HG03342 (cell line): ENCODE data around the gene GORASP1.

Source experiments
- ATAC-seq: cut with Tn5 transposase; IDR thresholded peaks from one replicate; pipeline ENCODE4 v1.9.1; 2021; ENCODE audit warnings: mild to moderate bottlenecking, moderate library complexity; ENCODE audit not compliant: unreplicated experiment

Gene GORASP1

DNA sequence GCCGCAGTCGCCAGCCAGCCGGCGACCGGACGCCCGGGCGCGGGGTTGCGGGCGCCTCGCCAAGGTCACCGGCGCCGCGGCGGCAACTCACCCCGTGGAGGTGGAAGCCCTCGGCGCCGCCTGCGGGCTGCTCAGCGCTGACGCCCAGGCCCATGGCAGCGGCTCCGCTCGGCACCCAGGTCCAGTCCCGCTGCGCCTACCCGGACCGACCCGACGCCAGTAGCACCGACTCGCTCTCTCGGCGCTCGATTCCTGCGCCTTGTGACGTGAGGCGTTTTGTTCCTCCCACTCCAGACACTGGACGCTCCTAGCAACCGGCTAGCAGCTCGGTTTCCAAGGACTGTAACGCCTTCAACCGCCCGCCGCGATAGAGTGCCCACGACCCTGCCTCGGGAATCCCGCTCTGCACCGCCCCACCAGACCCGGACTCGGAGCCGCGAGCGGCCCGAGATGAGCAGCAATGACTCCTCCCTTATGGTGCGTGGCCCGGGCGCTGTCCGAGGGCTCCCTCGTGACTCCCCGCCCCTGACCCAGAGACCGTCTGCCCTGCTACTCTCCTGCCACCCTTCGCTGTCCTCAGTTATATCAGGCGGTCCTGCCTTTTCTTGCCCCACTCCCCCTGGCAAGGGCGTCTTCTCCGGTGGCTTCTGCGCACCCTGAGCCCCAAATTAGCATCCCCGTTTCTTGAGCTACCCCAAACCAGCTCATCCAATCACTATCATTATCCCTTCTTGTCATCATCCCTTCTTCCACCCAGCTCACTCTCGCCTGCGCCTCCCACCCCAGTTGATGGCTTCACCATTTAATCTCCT, at the start of gene GORASP1, which contains the start of gene TTC21A:
TSS of gene GORASP1 (minus strand) at position 240 of the 812 bp plus-strand sequence. CDS start at position 154, 86 bp downstream.
TSS of gene TTC21A (plus strand) at position 293 of the 812 bp plus-strand sequence. CDS start at position 451, 158 bp downstream.
- ATAC-seq: peak; percentile 37

DNA sequence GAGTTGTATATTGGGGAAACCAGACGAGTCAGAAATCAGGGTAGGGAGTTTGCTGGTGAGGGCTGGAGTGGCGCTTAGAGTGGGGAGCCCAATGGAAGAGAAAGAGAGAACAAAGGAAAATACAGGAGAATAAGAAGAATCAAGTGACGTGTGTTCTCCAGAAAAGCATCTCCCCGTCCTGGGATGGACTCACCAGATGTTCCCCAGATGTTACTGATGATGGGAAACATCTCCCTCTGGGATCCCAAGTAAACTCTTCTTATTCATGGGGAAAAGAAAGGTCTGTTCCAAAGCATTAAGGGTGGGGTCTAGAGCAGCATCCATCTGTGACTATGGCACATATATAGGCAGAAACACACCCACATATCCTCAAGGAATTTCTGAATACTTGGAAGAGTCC, 49.0 kb upstream of the GORASP1 start:
- no peak for ATAC-seq

DNA sequence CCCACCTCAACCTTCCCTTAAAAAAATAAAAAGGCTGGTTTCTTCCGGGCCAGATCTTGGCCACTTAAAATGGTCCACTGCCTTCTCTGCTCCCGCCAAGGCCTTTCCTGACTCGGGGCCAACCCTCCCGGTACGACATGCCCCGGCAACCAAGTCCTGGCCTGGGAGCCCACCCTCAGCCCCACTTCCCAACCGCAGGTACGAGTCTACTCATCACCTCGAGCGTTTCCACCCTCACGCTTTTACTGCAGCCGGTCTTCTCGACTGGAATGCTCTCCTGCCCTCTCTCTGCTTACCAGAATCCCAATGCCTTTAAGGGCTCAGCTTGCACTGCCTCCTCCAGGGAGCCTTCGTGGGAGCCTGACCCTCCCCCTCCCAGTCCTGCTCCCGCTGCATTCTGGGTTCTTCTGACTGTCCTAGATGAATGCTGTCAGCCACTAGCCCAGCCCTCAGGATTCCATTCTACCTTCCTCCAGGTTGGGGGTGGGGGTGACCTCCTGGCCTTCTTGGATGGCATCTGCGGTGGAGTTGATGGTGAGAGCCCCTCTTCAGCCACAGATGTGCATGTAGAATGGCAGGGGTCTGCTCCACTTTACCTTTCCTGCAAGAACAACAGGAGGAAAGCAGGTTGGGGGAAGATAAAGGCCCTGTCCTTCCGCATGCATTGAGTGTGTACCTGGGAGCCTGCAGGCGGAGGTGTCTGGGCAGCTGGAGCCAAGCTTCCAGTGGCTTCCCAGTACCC, 47.0 kb upstream of the GORASP1 start:
- no peak for ATAC-seq

DNA sequence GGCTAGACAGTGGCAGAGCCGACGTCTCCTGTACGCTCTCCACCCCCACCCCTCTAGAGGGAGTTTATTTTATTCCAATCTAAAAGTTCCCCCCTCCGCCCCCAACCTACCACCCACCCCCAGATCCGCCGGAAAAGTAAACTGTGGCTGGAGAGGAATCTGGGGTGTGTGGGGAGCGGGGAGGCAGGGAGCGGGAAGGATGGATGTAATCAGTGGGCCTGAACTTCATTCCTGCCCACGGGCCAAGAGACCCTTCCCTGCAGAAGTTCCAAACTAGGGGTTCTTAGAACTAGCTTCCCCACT, 46.5 kb upstream of the GORASP1 start:
- ATAC-seq: no peak

DNA sequence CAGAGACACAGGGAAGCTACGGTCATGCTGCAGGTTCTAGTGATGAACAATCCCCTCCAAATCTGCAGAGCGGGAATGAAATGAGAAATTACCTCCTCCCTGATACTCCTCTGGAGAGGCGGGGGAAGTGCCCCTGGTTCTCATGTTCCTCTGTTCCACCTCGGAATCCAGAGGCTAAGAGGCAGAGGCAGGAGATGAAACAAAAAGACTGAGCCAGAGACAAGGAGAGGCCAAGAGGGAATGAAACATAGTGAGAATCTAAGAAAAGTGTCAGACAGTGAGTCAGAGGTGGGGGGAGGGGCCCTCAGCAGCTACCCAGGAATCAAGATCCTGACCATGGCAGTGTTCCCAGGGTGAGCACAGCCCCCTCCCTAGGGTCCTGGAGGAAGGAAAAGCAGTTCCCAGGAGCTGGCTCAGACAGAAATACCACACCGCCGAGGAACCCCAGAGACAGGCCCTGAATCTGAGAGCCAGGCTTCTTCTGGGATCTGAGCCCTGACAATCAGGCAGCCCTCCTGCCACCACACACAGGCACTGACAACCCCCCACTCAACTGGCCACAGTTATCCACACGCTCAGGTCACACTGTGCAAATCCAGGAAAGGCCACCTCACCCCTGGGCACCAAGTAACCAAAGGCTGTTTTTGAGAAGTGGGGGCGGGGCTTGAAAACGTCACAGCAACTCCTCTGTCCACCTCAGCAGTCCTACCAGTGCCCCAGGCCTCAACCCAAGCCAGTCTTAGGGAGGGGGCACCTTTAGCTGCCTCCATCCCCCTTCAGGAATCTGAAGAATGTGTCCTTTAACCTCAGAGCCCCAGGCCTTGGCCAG, 43.6 kb upstream of the GORASP1 start:
- ATAC-seq: no peak

DNA sequence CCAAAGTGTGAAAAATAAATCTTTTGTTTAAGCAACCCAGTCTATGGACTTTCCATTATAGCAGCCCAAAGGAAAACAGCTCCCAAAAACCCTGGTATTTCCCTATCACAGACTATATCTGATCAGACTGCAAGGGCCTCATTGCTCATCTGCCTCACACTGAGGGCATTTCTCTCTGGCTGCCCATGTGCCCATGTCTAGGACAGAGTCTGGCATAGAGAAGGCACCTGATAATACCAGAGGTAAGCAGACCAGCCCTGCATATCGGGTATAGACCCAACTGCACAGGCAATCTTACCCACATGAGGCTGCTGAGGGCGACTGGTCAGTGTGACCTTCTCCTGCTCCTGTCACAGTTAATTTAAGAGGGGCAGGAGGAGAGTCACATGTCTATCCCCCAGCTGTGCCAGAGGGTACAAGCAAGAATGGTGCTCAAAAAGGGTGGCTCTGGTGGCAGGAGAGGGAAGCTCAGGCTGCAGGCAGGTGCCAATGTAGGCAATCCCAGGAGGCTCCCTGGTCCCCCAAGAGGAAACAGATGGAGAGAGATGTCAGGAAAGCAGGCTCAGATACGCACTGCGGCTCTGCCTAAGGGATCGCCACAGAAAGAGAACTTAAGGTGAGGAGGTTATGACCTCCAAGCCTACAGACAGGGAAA, 42.8 kb upstream of the GORASP1 start:
- ATAC-seq: no peak

DNA sequence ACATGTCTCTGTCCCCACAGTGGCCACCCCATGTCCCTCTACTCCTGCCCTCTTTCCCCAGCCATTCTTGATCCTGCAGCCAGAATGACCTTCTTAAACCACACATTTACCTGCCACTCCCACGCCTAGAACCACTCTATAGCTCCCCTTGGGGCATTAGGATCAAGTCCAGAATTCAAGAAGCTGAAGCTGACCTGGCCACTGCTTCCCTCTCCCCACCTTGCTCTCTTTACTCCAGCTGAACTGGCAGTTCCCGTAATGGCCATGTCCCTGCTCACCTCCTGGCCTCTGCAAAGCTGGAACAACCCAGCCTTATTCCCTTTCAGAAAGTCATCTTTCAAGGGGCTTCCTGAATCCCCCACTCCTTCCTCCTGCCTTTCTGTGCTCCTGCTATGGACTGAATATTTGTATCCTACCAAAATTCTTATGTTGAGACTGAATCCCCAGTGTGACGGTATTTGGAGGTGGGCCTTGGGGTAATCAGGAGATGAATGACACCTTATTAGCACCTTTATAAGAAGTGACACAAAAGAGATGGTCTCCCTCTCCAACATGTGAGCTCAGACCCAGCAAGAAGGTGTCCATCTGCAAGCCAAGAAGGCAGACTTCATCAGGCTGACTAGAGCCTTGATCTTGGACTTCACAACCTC, 42.2 kb upstream of the GORASP1 start:
- ATAC-seq: no peak

DNA sequence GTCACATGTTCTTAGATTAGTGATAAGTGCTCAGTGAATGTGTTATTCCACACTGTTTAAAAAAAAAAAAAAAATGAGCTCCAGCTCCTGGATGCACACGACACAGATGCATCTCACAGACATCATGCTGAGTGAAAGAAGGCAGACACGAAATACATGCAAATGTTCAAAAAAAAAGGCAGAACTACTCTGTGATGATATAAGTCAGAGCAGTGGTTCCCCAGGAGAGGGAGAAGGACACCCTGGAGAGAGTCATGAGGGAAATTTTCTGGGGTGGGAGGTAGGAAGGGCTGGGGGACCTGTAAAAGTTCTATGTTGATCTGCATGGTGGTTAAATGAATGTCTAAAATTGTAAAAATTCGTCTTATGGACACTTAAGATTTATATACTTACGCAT, 41.6 kb upstream of the GORASP1 start:
- ATAC-seq: no peak

DNA sequence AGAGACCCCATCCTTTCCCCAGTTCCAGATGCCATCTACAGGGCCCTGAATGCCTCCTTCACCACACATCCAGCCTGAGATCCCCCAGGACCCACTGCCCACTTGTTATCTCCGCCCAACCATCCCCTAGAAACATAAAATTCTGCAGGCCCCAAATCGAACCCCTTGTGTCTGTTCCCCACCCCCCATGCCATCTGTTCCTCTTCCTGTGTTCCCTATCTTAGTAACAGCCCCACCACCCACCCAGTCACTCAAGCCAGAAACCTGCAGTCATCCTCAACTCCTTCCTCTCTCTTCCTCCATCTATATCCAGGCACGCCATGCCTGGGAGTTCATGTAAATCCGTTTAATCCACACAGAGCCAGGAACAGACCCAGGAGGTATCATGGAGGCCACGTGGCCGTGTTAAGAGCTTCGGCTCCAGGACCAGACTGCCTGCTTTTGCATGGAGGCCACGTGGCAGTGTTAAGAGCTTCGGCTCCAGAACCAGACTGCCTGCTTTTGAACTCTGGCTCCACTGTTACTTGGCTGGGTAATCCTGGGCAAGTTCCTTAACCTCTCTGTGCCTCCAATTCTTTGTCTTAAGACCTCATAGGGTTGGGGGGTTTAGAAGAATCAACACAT, 41.1 kb upstream of the GORASP1 start:
- no peak for ATAC-seq

DNA sequence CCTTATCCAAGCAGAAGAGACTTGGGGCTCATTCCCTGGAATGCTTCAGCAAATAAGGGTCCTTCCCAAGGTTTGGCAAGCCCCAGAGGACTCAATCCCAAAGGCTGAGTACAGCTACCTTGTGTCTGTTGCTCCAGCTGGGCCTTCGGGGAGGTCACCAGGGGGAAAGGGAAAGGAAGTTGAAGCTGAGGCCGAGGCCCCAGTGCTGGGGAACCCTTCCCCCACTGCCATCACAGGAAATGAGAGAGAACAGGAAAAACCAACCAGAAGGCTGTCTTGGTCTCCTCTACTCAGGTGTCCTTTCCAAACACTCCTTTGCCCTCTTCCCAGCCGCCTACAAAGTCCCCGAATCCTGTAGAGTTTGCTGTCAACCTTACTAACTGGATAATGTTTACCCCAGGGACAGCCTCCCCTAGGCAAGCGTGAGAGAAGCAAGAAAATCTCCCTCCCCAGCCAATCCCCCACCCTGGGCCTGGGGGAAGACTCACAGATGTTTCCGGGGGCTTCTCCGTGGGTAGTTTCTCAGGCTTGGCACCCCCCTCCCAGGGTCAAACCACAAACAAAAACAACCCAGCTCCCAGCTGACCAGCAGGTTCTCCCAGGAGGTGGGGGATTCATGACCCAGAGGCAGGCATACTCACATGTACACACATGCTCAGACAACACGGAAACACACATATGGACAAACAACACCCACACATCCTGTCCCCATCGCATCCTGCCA, 40.4 kb upstream of the GORASP1 start:
- ATAC-seq: peak; percentile 25

DNA sequence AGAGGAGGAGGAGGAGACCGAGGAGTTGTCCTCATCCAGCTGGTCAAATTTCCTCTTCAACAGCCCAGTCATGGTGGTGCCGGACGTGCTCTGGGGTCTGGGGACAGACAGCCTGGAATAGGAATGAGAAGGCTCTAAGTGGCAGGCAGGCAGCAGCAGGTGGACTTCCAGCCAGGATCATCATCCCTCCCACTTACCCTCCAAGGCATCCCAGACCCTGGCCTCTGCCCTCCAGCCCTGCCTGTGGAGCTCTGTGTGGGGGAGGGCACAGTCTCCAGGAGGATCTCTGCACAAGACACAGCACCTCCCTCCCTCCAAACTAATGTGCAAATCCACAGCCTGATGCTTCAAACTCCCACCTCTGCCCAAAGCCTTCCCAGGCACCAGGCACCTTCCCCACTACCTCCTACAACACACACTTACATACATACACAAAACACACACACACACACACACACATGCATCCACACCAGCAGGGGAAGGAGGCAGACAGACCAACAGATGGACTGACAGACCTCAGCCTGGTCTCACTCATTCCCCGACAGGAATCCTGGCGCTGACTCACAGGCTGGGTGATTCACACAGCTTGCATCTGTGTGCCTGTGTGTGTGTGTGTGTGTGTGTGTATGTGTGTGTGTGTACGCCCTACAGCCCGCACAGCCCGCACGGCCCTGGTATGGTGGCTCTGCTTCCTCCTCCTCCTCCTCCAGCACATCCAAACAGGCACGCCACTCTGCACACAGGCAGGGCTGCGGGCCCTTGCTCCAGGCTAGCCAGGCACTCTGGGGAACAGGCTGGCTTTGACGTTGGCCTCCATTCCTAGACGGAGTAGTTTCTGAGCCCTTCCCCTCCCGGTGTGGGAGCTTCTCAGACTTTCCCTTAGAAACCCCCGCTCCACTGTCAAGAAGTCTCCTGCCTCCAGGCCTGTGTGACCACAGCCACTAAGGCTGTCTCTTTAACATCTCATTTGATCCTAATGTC, 39.5 kb upstream of the GORASP1 start:
- peak; percentile 8 for ATAC-seq

DNA sequence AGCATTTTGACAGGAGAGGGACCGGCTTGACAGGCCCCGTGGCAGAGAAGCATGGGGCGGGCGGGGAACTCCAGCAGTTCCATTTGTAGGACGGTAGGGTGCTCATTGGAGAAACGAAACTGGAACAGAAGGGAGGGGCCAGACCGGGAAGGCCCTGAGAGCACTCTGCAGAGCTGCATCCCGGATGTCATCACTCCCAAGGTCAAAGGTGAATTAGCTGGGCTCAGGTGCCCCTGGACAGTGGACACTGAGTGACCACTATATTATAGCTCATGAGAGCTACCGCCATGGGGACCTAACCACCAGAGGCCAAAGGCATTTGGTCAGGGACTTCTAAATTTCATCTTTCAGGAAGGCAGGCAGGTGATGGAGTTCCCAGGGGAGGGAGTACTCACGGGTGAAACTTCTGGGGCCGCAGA, 38.7 kb upstream of the GORASP1 start:
- no peak for ATAC-seq

DNA sequence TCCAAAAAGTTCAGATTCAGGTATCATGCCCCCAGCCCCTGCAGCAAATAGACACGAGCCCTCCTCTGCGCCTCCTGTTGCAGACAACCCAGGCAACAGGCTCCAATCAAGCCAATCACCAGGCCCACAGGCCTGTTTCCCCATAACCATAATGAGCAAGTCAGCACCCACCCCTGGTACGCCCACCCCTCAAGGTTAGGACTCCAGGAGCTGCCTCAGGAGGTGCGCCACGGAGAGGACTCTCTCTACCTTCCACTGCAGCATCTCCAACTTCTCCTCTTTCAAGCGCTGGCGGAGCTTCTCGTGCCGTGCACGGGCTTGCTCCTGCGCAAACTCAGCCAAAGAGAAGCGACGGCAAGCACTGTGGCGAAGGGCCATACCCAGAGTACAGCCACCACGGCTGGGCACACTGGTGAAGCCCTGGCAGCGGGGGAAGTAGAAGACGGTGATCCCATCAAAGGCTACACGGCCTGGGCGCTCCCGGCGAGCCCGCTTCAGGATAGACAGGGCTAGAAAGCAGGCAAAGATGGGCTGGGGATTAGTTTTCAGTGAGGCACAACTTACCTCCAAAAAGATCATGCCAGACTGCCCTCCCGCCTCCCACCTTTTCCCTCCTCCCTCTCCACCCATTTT, 37.4 kb upstream of the GORASP1 start:
- no peak for ATAC-seq

DNA sequence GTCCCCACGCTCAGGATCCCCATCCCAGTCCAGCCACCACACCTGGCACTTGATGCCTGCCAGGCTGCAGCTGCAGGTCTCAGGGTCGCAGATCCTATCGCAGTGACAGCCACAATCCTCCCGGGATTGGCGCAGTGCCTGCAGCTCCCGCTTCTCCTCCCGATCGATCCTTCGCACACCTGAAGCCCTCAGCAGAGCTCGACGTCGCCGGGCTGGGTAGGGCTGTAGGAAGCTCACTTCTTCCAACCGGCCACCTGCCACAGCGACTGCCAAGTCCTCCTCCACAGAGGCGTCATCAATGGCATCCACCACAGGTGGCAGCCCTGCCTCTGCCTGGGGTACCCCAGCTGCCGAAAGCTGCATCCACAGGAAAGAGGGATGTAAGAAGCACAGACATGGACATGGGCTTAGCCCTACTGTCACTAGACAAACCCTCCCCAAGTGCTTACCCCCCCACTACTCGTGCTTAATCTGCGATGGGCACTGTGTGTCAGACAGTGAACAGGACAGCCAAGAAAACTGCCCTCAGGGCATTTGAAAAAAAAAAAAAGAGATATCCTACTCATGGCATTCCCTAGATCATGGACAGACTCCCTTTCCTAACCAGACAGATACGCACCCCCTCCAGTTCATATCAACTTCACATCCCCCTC, 36.8 kb upstream of the GORASP1 start:
- ATAC-seq: no peak

DNA sequence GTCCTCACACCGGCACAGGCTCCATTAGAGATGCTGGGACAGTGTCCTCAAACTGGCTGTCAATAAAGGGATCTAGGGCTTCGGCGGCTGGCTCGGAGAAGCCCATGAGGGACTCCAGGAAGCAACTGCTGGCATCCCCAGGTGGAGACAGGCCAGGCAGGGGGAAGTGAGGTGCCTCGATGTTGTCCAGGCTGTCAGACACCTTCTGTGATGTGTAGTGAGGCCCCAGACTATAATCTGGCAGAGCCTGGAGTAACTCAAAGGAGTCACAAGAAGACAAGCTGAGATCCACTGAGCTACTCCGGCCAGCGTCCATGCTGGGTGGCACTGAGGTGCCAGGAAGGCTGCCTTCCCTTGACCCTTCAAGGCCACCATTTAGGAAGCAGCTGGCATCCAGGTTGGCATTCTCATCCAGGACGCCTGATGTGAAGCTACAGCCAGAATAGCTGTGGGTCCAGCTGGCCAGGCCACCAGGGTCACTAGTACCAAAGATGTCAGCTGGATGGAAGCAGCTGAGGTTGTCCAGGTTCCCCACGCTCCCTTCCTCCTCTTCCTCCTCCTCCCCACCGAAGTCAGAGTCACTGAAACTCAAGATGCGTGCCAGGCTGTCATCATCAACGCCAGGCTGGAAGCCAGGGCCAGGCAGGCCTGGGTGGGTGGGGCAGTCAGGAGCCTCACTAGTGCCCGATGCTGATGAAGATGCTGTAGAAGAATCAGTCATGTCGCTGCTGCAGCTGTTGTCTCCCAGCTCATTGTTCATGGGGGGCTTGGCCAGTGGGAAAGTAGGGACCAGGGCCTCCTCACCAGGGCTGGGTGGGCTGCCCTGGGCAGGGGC, 35.8 kb upstream of the GORASP1 start:
- no peak for ATAC-seq

DNA sequence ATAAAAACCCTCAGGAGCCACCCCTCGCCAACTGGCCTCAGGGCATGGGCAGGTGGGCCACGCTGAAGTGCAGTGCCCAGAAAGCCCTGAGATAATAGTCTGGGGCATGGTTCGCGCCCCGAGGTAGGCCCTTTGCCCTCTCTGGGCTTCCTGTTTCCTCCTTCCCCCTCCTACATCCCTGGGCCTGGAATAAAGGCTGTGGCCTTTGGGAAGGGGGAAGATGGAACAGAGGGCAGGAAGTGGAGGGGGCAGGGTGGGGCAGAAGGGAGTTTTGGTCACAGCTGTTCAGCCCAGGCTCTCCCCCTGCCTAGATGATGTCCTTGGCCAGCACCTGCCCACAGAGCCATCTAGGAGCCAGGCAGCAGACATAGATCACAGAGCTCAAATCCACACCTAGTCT, 34.6 kb upstream of the GORASP1 start:
- ATAC-seq: no peak
